GM18909 (cell line): Measurements from ENCODE around the gene TAS2R40.

Experiments
- ATAC-seq: cut with Tn5 transposase; IDR thresholded peaks from one replicate; pipeline ENCODE4 v1.9.1; 2021; ENCODE audit warnings: mild to moderate bottlenecking; ENCODE audit not compliant: unreplicated experiment, poor library complexity

TAS2R40 gene

DNA sequence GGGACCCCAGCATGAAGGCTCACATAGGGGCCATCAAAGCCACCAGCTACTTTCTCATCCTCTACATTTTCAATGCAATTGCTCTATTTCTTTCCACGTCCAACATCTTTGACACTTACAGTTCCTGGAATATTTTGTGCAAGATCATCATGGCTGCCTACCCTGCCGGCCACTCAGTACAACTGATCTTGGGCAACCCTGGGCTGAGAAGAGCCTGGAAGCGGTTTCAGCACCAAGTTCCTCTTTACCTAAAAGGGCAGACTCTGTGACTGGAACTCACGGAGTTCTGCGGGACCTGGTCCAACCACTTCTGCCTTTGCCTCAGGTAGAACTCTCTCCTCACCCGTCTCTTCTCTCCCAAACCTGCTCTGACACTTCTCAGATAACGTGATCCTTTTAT is 945 bp downstream of the TAS2R40 start:
- no peak for ATAC-seq

DNA sequence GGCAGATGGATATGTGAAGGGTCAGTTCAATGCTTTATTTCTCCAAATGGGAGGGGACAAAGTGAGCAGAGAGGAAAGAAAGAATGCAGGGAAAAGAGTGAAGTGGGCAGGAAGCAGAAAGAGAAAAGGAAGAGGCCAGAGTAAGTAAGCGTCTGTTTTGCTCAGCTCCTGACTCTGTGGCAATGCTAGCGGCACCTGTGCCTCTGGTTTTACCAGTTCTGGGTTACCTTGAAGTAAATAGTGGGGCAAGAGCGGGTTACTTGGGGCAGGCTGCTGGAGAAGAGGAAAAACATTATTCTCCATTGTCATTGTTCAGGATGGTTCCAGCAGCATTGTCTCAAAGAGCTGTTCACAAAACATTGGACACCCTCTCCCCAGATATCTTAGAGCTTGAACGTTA is 1.9 kb downstream of the TAS2R40 start:
- no peak for ATAC-seq

DNA sequence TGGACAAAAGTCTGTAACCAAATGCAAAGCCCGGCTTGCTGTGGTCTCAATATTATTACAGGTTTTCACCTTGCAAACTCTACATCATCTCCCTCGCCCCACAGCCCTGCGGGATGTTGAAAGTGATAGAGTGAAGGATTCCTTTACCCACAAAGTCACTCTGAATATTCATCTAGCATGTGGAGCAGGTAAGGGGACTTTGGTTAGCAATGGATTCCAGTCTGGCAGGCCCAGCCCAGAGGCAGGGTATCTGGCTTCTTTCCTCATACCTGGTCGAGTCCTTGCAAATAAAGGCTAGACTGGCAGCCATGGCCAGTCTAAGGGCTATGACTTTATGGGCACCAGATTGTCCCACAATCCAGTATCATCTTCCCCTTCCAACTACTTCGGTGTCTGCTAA is 3.2 kb downstream of the TAS2R40 start:
- ATAC-seq = no peak

DNA sequence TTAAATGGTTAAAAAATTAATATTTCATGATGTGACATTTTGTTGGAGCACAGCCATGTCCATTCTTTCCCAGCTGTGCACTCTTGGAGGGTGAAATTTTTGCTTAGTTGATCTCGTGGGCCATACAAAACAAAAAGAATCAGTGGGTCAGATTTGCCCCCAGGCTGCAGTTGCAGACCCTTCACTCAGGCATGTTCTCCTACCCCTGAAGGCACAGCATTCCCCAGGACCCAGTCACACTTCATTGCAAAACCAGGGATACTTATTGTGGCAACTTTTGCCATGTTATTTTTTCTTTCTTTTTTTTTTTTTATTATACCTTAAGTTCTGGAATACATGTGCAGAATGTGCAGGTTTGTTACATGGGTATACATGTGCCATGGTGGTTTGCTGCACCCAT is 6.0 kb downstream of the TAS2R40 start:
- ATAC-seq = no peak

DNA sequence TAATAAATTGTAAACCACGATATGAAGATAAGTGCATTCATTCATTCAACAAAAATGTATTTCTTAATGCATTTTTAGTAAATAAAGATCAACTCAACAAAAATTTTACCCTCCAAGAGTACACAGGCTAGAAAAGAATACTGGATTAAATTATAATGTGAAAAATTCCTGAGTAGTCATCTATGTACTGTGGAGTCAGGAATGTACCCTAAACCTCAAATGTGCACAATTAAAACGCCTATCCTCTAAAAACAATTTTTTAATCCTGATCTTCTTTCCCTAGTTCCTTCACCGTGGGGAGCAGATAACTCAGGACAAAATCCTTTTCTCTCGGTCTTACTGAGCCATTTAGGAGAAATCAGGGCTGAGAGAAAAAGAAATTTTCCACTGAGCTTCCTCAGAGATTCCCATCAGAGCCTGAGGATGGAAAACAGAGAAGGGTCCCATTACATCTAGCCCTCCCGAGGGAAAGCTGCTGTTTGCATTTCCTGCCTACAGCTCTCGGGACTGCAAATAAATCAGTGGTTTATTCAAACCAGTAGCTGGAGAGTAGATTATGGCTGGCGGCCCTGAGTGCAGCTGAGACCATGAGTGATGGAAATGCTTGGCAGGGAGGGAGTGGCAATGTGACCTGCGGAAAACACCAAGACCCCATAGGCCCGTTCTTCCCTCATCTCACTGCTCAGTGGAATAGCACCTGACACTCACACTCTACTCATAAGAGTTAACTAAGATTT is 7.4 kb downstream of the TAS2R40 start:
- ATAC-seq = no peak

DNA sequence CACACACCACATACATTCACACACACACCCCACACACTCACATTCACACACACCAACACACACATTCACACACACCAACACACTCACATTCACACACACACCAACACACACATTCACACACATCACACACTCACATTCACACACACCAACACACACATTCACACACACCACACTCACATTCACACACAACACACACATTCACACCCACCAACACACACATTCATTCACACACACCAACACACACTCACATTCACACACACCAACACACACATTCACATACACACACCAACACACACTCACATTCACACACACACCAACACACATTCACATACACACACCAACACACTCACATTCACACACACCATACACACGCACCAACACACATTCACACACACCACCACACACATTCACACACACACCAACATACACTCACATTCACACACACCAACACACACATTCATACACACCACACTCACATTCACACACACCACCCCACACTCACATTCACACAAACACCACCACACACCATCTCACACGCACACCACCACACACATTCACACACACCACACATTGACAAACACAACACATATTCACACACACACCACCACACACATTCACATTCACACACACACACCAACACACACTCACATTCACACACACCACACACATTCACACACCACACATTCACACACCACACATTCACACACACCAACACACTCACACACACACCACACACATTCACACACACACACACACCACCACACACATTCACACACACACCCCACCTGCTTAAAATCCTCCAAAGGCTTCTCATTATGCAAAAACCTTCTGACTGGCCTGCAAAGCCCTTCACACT is 9.0 kb downstream of the TAS2R40 start:
- ATAC-seq = no peak

DNA sequence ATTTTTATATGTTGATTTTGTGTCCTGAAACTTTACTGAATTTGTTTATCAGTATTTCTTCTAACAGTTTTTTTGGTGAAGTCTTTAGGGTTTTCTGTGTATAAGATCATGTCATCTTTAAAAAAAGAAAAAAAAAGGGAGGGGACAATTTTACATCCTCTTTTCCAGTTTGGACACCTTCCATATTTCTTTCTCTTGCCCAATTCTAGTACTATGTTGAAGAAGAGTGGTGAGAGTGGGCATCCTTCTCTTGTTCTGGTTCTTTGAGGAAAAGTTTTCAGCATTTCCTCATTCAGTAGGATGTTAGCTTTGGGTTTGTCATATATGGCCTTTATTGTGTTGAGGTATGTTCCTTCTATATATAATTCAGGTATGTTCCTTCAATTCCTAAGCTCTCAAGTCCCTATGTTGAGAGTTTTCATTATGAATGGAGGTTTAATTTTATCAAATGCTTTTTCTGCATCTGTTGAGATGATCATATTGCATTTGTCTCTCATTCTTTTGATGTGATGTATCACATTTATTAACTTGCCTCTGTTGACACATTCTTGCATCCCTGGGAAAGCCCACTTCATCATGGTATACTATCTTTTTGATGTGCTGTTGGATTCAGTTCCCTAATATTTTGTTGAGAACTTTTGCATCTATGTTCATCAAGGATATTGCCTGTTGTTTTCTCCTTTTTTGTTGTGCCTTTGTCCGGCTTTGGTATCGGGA is 12.1 kb downstream of the TAS2R40 start:
- ATAC-seq = no peak

DNA sequence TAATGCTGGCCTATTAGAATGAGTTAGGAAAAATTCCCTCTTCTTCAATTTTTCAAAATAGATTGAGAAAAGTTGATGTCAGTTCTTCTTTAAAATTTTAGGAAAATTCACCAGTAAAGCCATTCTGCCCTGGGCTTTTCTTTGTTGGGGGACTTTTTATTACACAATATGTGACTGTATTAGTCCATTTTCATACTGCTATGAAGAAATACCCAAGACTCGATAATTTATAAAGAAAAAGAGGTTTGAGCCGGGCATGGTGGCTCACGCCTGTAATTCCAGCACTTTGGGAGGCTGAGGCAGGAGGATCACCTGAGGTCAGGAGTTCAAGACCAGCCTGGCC is 12.7 kb downstream of the TAS2R40 start:
- no peak for ATAC-seq

DNA sequence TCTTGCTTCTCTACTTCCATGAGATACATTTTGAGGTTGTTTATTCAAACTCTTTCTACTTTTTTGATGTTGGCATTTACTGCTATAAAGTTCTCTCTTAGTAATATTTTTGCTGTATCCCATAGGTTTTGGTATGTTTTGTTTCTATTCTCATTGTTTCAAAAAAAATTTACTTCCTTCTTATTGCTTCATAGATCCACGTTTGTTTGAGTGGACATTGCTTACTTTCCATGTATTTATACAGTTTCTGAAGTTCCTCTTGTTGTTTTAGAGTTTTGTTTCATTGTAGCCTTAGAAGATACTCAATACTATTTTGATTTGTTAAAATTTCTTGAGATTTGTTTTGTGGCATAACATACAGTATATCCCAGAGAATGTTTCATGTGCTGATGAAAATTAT is 13.7 kb downstream of the TAS2R40 start:
- no peak for ATAC-seq

DNA sequence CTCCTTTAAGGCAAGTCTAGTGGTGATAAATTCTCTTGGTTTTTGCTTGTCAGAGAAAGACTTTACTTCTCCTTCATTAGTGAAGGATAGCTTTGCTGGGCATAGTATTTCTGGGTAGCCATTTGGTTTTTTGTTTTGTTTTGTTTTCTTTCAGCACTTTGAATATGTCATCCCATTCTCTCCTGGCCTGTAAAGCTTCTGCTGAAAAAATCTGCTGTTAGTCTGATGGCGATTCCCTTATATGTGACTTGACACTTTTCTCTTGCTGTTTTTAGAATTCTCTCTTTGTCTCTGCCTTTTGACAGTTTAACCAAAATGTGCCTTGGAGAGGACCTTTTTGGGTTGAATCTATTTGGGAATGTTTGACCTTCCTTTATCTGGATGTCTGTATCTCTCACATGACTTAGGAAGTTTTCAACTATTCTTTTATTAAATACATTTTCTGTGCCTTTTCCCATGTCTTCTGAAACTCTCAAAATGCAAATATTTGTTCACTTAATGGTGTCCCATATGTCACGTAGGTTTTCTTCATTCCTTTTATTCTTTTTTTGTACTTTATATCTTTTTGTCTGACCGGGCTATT is 14.7 kb downstream of the TAS2R40 start:
- no peak for ATAC-seq

DNA sequence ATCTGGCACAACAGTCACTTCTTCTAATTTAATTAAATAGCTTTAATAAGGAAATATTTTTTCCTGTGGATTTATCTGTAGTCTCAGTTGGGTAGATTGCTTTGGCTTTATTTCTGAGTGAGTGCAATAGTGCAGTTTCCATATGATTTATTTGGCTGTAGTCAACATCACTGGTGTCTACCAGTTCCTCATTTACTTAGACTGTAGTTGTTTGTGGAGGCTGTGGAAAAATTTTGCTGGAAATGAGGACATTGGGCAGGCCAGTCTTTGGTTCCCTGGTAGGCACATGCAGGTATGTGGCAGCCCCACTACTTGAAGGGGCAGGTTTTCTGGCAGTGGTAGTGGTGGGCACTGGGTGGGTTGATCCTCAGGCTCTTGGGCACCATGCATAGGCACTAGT is 15.5 kb downstream of the TAS2R40 start:
- no peak for ATAC-seq

DNA sequence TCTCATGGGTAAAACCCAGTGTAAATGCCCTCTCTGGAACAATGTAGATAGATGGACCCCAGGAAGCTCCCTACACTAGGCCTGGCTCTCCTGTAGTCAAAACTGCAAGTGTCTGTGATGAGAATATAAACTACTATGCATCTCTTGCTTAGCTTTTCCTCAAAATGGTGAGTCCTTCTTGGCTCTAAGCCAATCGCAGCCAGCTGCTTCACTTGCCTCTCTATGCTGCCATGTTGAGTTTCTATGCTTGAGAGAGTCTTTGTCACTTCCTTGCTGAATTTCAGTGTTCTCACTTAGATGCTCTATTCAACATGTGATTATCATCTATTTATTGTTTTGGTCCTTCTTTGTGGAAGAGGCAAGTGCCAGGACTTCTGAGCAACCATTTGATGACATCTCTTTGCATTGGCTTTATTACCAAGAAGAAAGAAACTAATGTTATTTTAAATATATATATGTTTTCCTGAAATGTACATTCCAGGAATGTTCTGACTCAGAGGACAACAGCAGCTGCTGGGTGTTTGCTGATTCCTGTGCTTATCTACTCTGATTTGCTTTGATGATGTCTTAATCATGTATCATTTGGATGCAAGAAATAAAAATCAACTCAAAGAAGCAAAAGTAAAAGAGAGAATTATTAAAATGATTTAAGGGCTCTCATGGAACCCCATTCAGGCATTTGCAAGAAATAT is 16.6 kb downstream of the TAS2R40 start:
- ATAC-seq = no peak

DNA sequence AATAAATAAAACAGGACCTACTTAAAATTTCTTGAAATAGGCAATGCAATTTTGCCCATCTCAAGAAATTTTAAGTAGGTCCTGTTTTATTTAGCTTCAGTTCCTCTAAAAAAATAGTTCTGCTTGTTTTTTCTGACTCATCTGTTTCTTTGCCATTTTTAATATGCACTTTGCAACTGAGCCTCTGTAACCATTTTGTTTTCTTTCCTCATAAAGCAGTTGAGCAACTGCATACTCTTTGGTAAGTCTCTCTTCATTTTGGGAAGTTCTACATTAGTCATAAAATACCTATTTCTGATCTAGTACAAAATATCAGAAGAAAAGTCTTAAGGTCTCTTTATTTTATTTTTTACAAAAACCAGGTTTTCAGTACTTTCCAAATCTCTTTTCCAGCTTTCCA is 18.0 kb downstream of the TAS2R40 start:
- ATAC-seq = no peak

DNA sequence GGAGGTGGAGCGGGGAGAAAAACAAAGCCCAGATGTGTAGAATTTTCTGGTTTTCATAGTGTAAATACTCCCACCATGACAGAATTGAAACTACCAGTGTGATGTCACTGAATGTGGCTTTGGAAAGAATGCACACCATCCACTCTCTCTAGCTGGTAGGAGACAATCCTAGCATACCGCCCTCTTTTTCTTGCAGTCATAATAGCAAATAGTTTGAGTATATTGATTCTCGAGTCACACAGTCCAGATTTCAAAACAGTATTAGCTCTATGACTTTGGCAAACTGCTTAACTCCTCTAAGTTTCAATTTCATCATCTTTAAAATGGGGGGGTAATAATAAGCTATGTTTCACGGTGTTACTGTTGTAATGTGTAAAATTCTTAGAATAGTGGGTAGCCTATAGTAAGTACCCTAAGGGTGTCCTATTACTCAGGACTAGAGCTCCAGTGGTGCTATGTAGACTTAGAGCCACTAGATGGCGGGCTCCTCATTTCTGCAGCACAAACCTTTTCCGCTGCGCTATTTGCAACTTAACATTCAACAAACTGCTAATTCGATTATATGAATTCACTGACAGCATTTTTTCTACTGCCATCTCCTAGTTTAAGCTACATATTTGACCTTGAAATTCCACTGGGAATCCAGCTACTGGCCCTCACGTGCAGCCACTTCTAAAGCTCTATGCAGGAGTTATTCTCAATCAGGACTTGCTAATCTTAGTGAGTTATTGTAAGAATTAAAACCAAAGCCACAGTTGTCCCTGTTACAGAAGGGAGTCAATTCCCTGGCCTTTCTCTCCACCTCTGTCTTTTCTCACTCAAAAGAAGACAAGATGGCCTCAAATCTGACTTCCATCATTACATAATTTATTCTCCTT is 18.7 kb downstream of the TAS2R40 start:
- peak; percentile 95 for ATAC-seq

DNA sequence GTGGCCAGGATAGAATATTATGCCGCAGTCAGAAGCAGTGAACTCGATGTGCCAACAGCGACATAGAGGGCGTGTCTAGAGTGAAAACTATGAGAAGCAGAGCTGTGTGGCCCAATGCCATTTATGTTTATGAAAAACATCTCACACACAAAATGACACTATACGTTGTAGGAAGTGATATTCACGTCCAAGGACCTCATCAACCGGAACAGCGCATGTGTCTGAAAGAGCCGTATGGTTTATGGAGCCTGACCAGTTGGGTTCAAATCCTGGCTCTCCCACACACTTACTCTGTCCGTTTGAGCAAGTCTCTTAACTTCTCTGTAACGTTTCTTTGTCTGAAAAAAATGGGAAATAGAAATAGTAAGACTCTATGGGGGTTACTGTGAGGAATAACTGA is 20.5 kb downstream of the TAS2R40 start:
- no peak for ATAC-seq

DNA sequence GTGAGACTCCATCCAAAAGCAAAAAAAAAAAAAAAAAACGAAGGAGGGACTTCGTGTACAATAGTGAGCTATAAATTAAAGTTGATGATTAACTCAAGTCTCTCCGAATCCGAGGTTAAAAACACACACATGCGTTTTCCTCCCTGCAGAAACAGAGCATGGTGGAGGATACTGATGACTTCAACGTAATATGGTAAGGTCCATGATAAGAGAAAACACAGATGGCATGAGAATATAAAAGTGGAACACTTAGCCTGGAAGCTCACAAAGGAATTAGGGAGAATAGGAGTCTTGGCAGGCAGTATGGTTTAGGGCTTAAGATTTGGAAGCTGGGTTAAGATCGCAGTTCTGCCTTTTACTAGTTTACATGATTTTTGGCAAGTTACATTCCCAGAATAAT is 21.3 kb downstream of the TAS2R40 start:
- ATAC-seq = no peak

DNA sequence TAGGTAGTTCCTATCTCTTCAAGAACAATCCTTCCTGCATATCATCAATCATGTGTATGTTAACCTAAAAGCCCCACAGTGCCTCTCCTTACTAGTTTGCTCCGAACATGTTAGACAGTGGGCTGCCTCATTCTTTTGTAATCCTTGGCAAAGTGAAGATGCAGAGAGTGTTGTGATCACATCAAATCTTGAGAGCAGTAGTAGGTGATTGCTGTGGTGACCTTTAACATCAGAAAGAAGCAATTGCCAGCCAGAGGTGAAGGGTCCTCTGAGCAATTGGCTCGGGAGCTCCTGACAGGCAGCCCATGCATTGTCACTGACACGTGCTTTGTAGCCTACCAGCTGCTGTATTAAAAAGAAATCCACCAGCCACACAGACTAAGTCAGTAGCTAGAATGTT is 21.8 kb downstream of the TAS2R40 start:
- no peak for ATAC-seq

DNA sequence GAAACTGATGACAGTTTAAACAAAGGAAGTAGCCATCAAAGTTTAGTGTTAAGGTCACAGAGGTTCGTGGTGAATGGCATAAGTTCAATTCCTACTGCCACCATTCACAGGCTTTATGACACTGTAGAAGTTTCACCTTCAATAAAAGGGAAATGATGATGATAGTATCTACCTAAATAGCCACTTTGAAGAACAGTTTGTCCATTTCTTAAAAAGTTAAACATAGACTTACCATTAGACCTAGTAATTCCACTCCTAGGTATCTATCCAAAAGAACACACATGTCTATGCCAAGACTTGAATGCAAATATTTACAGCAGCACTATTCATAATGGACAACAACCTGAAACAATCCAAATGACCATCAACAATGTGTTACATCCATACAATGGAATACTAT is 22.5 kb downstream of the TAS2R40 start:
- no peak for ATAC-seq

DNA sequence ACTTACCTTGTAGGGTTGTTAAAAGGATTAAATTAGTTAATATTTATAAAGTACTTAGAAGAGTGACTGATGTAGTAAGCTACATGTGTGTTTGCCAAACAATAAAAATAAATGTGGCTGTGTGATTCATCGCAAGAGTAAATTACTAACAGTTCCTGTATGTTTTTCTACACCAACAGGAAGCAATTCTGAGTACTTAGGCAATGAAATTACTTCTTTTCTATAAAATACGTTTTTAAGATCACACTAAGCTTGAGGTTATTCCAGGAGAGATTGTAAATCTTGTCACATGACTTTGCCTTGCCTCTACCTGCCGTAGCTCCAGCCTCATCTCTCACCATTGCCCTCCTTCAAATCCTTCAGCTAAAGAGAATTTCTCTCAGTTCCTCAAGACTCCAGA is 23.3 kb downstream of the TAS2R40 start:
- no peak for ATAC-seq
